ENCODE data around the gene ISM1. TPM values are rescaled to one million over a fixed set of nuclear protein-coding genes. Genes with fewer than 3 reads are reported as not detected.

Gene ISM1
- total RNA-seq = 1.2 TPM

GRCh38 chr20:13220904-13221297 is at the start of gene ISM1:
TSS of gene ISM1 (plus strand) at chr20:13221274. CDS start at chr20:13221777, 503 bp downstream.
- Histone ChIP-seq H3K9me3 (ENCODE audit: low read depth, low read length) (no peaks in the 10 kb centered on the region), H3K27me3 (ENCODE audit: insufficient read depth, low read length) (peaks cover 65% of the 10 kb centered on the region), H3K4me3 (ENCODE audit: low read length) (peak within 1 kb of the TSS; percentile 24), H3K4me1 (ENCODE audit: insufficient read depth, low read length) (peaks cover 17% of the 10 kb centered on the region)

- Histone ChIP-seq H3K27me3 (ENCODE audit: insufficient read depth, low read length) (peaks cover 5% of the 10 kb centered on the region), H3K4me1 (ENCODE audit: insufficient read depth, low read length) (no peaks in the 10 kb centered on the region), H3K9me3 (ENCODE audit: low read depth, low read length) (no peaks in the 10 kb centered on the region), H3K4me3 (ENCODE audit: low read length) (no peak overlapping the region)
Observed at GRCh38 chr20:13173201-13173600, 47.9 kb upstream of the ISM1 start.

- peaks cover 5% of the 10 kb centered on the region for H3K27me3 ChIP-seq (ENCODE audit: insufficient read depth, low read length)
- peaks cover 3% of the 10 kb centered on the region for H3K9me3 ChIP-seq (ENCODE audit: low read depth, low read length)
- H3K4me3 ChIP-seq (ENCODE audit: low read length) = no peak overlapping the region
- H3K4me1 ChIP-seq (ENCODE audit: insufficient read depth, low read length) = no peaks in the 10 kb centered on the region
Observed at GRCh38 chr20:13174402-13174801, 46.7 kb upstream of the ISM1 start.

- H3K27me3 ChIP-seq (ENCODE audit: insufficient read depth, low read length) = peaks cover 5% of the 10 kb centered on the region
Observed at GRCh38 chr20:13180986-13181889, 39.8 kb upstream of the ISM1 start.

GRCh38 chr20:13183005-13183404 is 38.1 kb upstream of the ISM1 start:
- peaks cover 3% of the 10 kb centered on the region for H3K9me3 ChIP-seq (ENCODE audit: low read depth, low read length)
- no peaks in the 10 kb centered on the region for H3K4me1 ChIP-seq (ENCODE audit: insufficient read depth, low read length)
- H3K27me3 ChIP-seq (ENCODE audit: insufficient read depth, low read length) = peaks cover under 1% of the 10 kb centered on the region
- no peak overlapping the region for H3K4me3 ChIP-seq (ENCODE audit: low read length)

More at GRCh38 chr20:13180986-13181889, 39.8 kb upstream of the ISM1 start:
- no peaks in the 10 kb centered on the region for H3K4me1 ChIP-seq (ENCODE audit: insufficient read depth, low read length)
- peaks cover 3% of the 10 kb centered on the region for H3K9me3 ChIP-seq (ENCODE audit: low read depth, low read length)
- no peak overlapping the region for H3K4me3 ChIP-seq (ENCODE audit: low read length)

GRCh38 chr20:13186043-13186774 is 34.9 kb upstream of the ISM1 start:
- Histone ChIP-seq H3K4me1 (ENCODE audit: insufficient read depth, low read length) (no peaks in the 10 kb centered on the region), H3K4me3 (ENCODE audit: low read length) (no peak overlapping the region), H3K9me3 (ENCODE audit: low read depth, low read length) (no peaks in the 10 kb centered on the region), H3K27me3 (ENCODE audit: insufficient read depth, low read length) (no peaks in the 10 kb centered on the region)

- H3K4me1 ChIP-seq (ENCODE audit: insufficient read depth, low read length) = no peaks in the 10 kb centered on the region
- no peaks in the 10 kb centered on the region for H3K27me3 ChIP-seq (ENCODE audit: insufficient read depth, low read length)
- H3K9me3 ChIP-seq (ENCODE audit: low read depth, low read length) = no peaks in the 10 kb centered on the region
- H3K4me3 ChIP-seq (ENCODE audit: low read length) = no peak overlapping the region
Observed at GRCh38 chr20:13187899-13188298, 33.2 kb upstream of the ISM1 start.

GRCh38 chr20:13199279-13199678 is 21.8 kb upstream of the ISM1 start:
- Histone ChIP-seq H3K4me3 (ENCODE audit: low read length) (no peak overlapping the region), H3K27me3 (ENCODE audit: insufficient read depth, low read length) (no peaks in the 10 kb centered on the region), H3K4me1 (ENCODE audit: insufficient read depth, low read length) (no peaks in the 10 kb centered on the region), H3K9me3 (ENCODE audit: low read depth, low read length) (no peaks in the 10 kb centered on the region)

GRCh38 chr20:13200767-13201500 is 20.1 kb upstream of the ISM1 start:
- H3K4me1 ChIP-seq (ENCODE audit: insufficient read depth, low read length) = no peaks in the 10 kb centered on the region

GRCh38 chr20:13202565-13202964 is 18.5 kb upstream of the ISM1 start:
- Histone ChIP-seq H3K4me3 (ENCODE audit: low read length) (no peak overlapping the region), H3K9me3 (ENCODE audit: low read depth, low read length) (no peaks in the 10 kb centered on the region), H3K4me1 (ENCODE audit: insufficient read depth, low read length) (no peaks in the 10 kb centered on the region)

More at GRCh38 chr20:13200767-13201500, 20.1 kb upstream of the ISM1 start:
- Histone ChIP-seq H3K4me3 (ENCODE audit: low read length) (no peak overlapping the region), H3K27me3 (ENCODE audit: insufficient read depth, low read length) (no peaks in the 10 kb centered on the region), H3K9me3 (ENCODE audit: low read depth, low read length) (no peaks in the 10 kb centered on the region)

GRCh38 chr20:13205425-13205824 is 15.6 kb upstream of the ISM1 start:
- H3K9me3 ChIP-seq (ENCODE audit: low read depth, low read length) = no peaks in the 10 kb centered on the region
- no peaks in the 10 kb centered on the region for H3K4me1 ChIP-seq (ENCODE audit: insufficient read depth, low read length)
- no peak overlapping the region for H3K4me3 ChIP-seq (ENCODE audit: low read length)
- no peaks in the 10 kb centered on the region for H3K27me3 ChIP-seq (ENCODE audit: insufficient read depth, low read length)

More at GRCh38 chr20:13202565-13202964, 18.5 kb upstream of the ISM1 start:
- no peaks in the 10 kb centered on the region for H3K27me3 ChIP-seq (ENCODE audit: insufficient read depth, low read length)

GRCh38 chr20:13205848-13206434 is 15.1 kb upstream of the ISM1 start:
- no peak overlapping the region for H3K4me3 ChIP-seq (ENCODE audit: low read length)
- H3K4me1 ChIP-seq (ENCODE audit: insufficient read depth, low read length) = no peaks in the 10 kb centered on the region
- no peaks in the 10 kb centered on the region for H3K27me3 ChIP-seq (ENCODE audit: insufficient read depth, low read length)
- no peaks in the 10 kb centered on the region for H3K9me3 ChIP-seq (ENCODE audit: low read depth, low read length)

- H3K9me3 ChIP-seq (ENCODE audit: low read depth, low read length) = no peaks in the 10 kb centered on the region
- H3K4me3 ChIP-seq (ENCODE audit: low read length) = no peak overlapping the region
- no peaks in the 10 kb centered on the region for H3K27me3 ChIP-seq (ENCODE audit: insufficient read depth, low read length)
- no peaks in the 10 kb centered on the region for H3K4me1 ChIP-seq (ENCODE audit: insufficient read depth, low read length)
Observed at GRCh38 chr20:13207016-13207415, 14.1 kb upstream of the ISM1 start.

- Histone ChIP-seq H3K4me3 (ENCODE audit: low read length) (no peak overlapping the region), H3K9me3 (ENCODE audit: low read depth, low read length) (no peaks in the 10 kb centered on the region), H3K27me3 (ENCODE audit: insufficient read depth, low read length) (peaks cover 18% of the 10 kb centered on the region), H3K4me1 (ENCODE audit: insufficient read depth, low read length) (no peaks in the 10 kb centered on the region)
Observed at GRCh38 chr20:13211956-13212618, 9.0 kb upstream of the ISM1 start.

All from mononuclear cell (primary cell).